Measurements from ENCODE around the gene TRIP11.

- no peak for TF ChIP-seq EZH2phosphoT487 (IDR thresholded peaks at IDR 0.05; ENCODE audit: borderline replicate concordance, low read depth, low read length)
- TF ChIP-seq CTCF (conservative IDR thresholded peaks at IDR 0.05; ENCODE audit: low read length) = no peak
Observed at GRCh38 chr14:91927191-91927590, 112.7 kb downstream of the TRIP11 start.

All from OCI-LY7 (cell line).